Activated T-helper 1 cell treated with anti-CD3 and anti-CD28 coated beads, Interleukin-2, amount 50 U/mL, for 16 hours (primary cell): ENCODE data around the gene SLC35G4.
"Not testable (repeated sequence)": the region's sequence is repeated elsewhere in the genome, so short reads cannot be mapped to it uniquely, and the experiment has no call there.

Experiments
- DNase-seq, 2 donors: peaks; one replicate each; pipeline ENCODE4 v3.0.0-alpha.2; 2020; ENCODE audit warnings: low read depth in 1 of 2, low spot score in 1 of 2

Gene SLC35G4

GRCh38 chr18:11613611-11614010, 4.2 kb downstream of the SLC35G4 start:
- DNase-seq: not testable (repeated sequence)

- not testable (repeated sequence) for DNase-seq
Observed at GRCh38 chr18:11614042-11614441, 4.6 kb downstream of the SLC35G4 start.

GRCh38 chr18:11614981-11615380, 5.6 kb downstream of the SLC35G4 start:
- not testable (repeated sequence) for DNase-seq

- DNase-seq: not testable (repeated sequence)
Observed at GRCh38 chr18:11647310-11647709, 37.9 kb downstream of the SLC35G4 start.

- DNase-seq: not testable (repeated sequence)
Observed at GRCh38 chr18:11647804-11648203, 38.4 kb downstream of the SLC35G4 start.

GRCh38 chr18:11649839-11650238, 40.4 kb downstream of the SLC35G4 start:
- no peak for DNase-seq

- no peak for DNase-seq
Observed at GRCh38 chr18:11651899-11652298, 42.5 kb downstream of the SLC35G4 start.

GRCh38 chr18:11653521-11653920, 44.1 kb downstream of the SLC35G4 start:
- DNase-seq: no peak

GRCh38 chr18:11654736-11655605, 45.6 kb downstream of the SLC35G4 start:
- DNase-seq: peak in 1 of 2 donors; percentile 5

- DNase-seq: no peak
Observed at GRCh38 chr18:11655606-11655932, 46.2 kb downstream of the SLC35G4 start.

- DNase-seq: no peak
Observed at GRCh38 chr18:11657152-11657551, 47.8 kb downstream of the SLC35G4 start.

- DNase-seq: no peak
Observed at GRCh38 chr18:11657554-11657953, 48.2 kb downstream of the SLC35G4 start.

- no peak for DNase-seq
Observed at GRCh38 chr18:11658019-11658418, 48.6 kb downstream of the SLC35G4 start.

- no peak for DNase-seq
Observed at GRCh38 chr18:11658989-11659388, 49.6 kb downstream of the SLC35G4 start.
